HuH-7.5 (cell line): ENCODE measurements around the gene AVPR1B.

ENCODE experiments used
- DNase-seq: peaks from one replicate; pipeline ENCODE4 v3.0.0; 2011; ENCODE audit warnings: low spot score

Gene AVPR1B

GRCh38 chr1:206117151-206117948 lies at the start of gene AVPR1B:
AVPR1B (minus strand) TSS chr1:206117388; CDS start chr1:206116890, 498 bp downstream.
- peak; percentile 54 for DNase-seq

GRCh38 chr1:206145771-206146290 lies 28.6 kb upstream of the AVPR1B start:
- no peak for DNase-seq

- no peak for DNase-seq
Observed at GRCh38 chr1:206144605-206145004, 27.4 kb upstream of the AVPR1B start.

- no peak for DNase-seq
Observed at GRCh38 chr1:206143537-206144172, 26.5 kb upstream of the AVPR1B start.

GRCh38 chr1:206142770-206143169 lies 25.6 kb upstream of the AVPR1B start:
- DNase-seq: no peak

- no peak for DNase-seq
Observed at GRCh38 chr1:206142011-206142410, 24.8 kb upstream of the AVPR1B start.

GRCh38 chr1:206136241-206136640 lies 19.1 kb upstream of the AVPR1B start:
- no peak for DNase-seq

GRCh38 chr1:206135248-206135647 lies 18.1 kb upstream of the AVPR1B start:
- DNase-seq: no peak

GRCh38 chr1:206133751-206134415 lies 16.7 kb upstream of the AVPR1B start:
- DNase-seq: no peak

- no peak for DNase-seq
Observed at GRCh38 chr1:206131037-206131436, 13.8 kb upstream of the AVPR1B start.

- DNase-seq: no peak
Observed at GRCh38 chr1:206128196-206128595, 11.0 kb upstream of the AVPR1B start.

- no peak for DNase-seq
Observed at GRCh38 chr1:206127336-206127735, 10.1 kb upstream of the AVPR1B start.

- no peak for DNase-seq
Observed at GRCh38 chr1:206125346-206125745, 8.2 kb upstream of the AVPR1B start.

- no peak for DNase-seq
Observed at GRCh38 chr1:206122686-206123085, 5.5 kb upstream of the AVPR1B start.

- no peak for DNase-seq
Observed at GRCh38 chr1:206121269-206121668, 4.1 kb upstream of the AVPR1B start.

- no peak for DNase-seq
Observed at GRCh38 chr1:206120406-206120805, 3.2 kb upstream of the AVPR1B start.

- DNase-seq: no peak
Observed at GRCh38 chr1:206116873-206117150, 376 bp downstream of the AVPR1B start.

- no peak for DNase-seq
Observed at GRCh38 chr1:206116191-206116872, 856 bp downstream of the AVPR1B start.

- no peak for DNase-seq
Observed at GRCh38 chr1:206115791-206116190, 1.4 kb downstream of the AVPR1B start.

- DNase-seq: no peak
Observed at GRCh38 chr1:206114692-206115640, 2.2 kb downstream of the AVPR1B start.

- DNase-seq: peak; percentile 66
Observed at GRCh38 chr1:206112600-206113301, 4.4 kb downstream of the AVPR1B start.
